ENCODE measurements around the gene HILPDA. TPM values are rescaled to one million over a fixed set of nuclear protein-coding genes. Genes with fewer than 3 reads are reported as not detected.
A peak's percentile ranks its signal among the peaks of the same experiment; 100 is the strongest.

Gene HILPDA
- total and polyA plus RNA-seq, 5 experiments from 2014 or later = 2.9 to 3.8 (median 3.4) TPM

DNA sequence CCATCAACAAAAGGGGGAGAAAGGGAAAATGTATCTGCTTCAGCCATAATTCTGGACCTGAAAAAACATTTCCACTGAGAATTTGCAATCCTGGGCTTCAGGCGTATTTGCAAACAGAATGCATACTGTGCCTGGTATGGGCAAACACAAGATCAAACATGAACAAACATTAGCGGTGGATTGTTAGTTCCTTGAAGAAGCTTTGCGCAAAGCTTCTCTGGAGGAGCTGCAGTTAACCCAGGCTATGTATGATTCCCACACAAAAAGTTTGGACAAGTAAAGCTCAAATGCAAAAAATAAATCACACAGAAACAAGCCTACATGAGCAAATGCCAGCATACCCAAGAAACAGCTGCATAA lies 20.4 kb upstream of the HILPDA start:
- H3K4me1 Mint-ChIP-seq = peaks cover 0 to 12% (median 0%) of the 10 kb centered on the region in 4 donors
- H3K27me3 Mint-ChIP-seq = peaks cover 0 to 6% (median 3%) of the 10 kb centered on the region in 5 donors
- POLR2A ChIA-PET = no interaction called here
- DNase-seq (no peak), ATAC-seq (no peak)
- no peak overlapping the region for H3K27ac Mint-ChIP-seq
- no peaks in the 10 kb centered on the region for H3K9me3 Mint-ChIP-seq
- no peak overlapping the region for H3K4me3 Mint-ChIP-seq
- H3K36me3 Mint-ChIP-seq = no peaks in the 10 kb centered on the region

DNA sequence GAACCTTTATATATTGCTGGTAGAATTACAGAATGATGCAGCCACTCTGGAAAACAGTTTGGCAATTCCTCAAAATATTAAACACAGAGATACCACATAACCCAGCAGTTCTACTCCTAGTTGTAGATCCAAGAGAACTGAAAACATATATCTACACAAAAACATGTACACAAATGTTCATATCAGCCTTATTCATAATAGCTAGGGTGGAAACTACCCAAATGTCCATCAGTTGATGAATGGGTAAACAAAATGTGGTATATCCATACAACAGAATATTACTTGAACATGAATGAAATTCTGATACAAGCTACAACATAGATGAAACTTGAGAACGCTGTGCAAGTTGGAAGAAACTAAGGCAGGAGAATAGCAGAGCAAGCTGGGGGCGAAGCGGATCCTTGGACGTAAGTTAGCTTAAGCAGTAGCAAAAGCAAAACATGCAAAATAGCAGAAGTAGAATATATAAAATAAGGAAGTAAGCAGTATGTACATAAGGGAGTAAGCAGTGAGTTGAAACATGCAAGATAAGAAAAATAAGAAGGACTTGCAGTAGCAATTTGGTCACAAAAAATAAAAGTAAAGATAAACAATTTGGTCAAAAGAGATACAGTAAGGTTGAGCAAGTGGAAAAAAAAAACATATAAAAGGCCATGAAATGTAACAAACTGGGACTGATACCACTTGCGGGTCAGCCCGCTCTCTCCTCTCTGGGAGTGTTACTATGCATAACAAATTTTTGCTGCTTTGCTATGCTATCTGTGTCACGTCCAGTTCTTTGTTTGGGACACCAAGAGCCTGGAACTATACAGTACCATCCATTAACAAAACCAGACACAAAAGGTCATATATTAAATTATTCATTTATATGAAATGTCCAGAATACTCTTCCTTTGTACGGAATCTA lies 18.0 kb upstream of the HILPDA start:
- H3K4me1 Mint-ChIP-seq = peaks cover 0 to 12% (median 0%) of the 10 kb centered on the region in 4 donors
- no peak for DNase-seq
- H3K36me3 Mint-ChIP-seq = no peaks in the 10 kb centered on the region
- peak in 1 of 2 donors; percentile 28 for ATAC-seq
- peak overlapping the region in 1 of 10 donors; percentile 10 for H3K27ac Mint-ChIP-seq
- peaks cover 0 to 4% (median 0%) of the 10 kb centered on the region in 5 donors for H3K27me3 Mint-ChIP-seq
- POLR2A ChIA-PET = interaction anchor here (0.6 kb wide), 1 partner anchor 54 kb away, joined by 3 read pairs; no protein-coding TSS in a partner anchor
- H3K4me3 Mint-ChIP-seq = peak overlapping the region in 1 of 10 donors; percentile 11
- H3K9me3 Mint-ChIP-seq = no peaks in the 10 kb centered on the region

DNA sequence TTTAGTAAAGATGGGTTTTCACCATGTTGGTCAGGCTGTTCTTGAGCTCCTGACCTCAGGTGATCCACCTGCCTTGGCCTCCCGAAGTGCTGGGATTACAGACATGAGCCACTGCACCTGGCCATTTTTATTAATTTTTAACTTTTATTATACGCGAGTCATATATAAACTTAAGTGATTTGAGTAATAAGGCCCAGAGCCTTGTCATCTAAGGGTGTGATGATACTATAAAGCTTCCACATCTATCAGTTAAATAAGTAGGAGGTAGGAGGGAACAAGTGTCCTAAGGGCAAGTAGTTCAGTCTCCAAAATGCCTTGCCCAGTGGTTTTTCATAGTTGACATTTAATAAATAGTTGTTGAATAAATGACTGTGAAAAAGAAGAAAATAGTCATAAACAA lies 13.3 kb upstream of the HILPDA start:
- H3K36me3 Mint-ChIP-seq = no peaks in the 10 kb centered on the region
- no peaks in the 10 kb centered on the region for H3K27me3 Mint-ChIP-seq
- ATAC-seq = no peak
- H3K27ac Mint-ChIP-seq = no peak overlapping the region
- no peak overlapping the region for H3K4me3 Mint-ChIP-seq
- DNase-seq = no peak
- POLR2A ChIA-PET = interaction anchor here (1.3 kb wide), 1 partner anchor 13 kb away, joined by 5 read pairs; the partner anchor contains the start of gene HILPDA
- peaks cover 0 to 8% (median 0%) of the 10 kb centered on the region in 4 donors for H3K4me1 Mint-ChIP-seq
- H3K9me3 Mint-ChIP-seq = no peaks in the 10 kb centered on the region

DNA sequence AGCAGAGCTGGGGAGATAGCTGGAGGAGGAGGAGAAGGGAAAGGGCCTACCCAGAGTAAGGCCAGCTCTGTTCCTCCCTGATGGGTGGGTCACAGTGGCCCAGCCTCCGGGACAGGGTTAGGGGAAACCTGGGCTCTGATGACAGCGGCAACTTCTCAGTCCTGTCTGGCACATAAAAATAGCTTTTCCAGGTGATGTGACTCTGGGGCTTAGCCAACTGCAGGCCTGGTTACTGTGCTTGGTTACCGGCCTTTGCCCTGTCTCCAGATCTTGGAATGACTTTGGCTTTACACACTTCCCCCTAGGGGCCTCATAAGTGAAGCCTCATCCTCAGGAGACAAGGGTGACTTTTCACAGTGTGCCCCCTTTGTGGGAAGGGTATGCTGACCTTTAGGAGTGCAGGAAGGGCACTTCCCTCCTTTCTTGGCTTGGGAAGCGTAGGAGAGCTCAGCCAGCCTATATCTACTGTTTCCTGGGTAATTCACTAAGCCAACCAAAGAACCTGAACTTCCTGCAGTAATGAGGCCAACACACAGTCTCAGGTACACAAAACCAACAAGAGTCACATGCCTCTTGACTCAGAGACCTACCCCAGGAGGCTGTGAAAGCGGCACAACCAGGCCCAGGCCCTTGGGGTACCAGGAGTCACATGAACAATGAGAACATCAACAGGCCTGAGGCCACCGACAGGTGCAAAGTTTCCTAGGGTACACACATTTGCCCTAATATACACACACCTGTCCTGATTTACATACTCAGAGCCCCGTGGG lies 11.7 kb upstream of the HILPDA start:
- Mint-ChIP-seq H3K9me3 (no peaks in the 10 kb centered on the region), H3K4me1 (no peaks in the 10 kb centered on the region), H3K4me3 (no peak overlapping the region), H3K27me3 (no peaks in the 10 kb centered on the region), H3K27ac (peak overlapping the region in 1 of 10 donors; percentile 35), H3K36me3 (no peaks in the 10 kb centered on the region)
- POLR2A ChIA-PET = interaction anchor here (0.9 to 1.2 kb wide), 2 partner anchors 9 to 18 kb away, joined by 3 to 5 read pairs; no protein-coding TSS in a partner anchor
- no peak for ATAC-seq
- no peak for DNase-seq

DNA sequence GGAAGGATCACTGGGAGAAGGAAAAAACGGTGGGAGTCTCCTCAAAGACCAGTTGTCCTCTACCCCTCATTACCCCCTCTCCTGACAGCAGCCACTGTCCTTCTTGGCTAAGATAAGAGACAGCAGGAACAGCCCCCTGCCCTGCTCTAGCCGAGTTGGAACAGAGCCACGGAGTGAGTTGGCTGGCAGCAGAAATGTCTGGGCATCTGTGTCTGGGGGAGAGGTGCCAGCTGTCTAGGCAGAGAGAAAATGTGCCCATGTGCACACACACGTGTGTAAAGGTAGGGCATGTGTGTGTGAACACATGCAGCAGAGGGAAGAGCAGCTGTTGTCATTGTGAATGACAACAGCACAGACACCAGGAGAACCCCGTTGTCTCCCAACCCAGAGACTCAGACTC lies 9.4 kb upstream of the HILPDA start:
- ATAC-seq = no peak
- POLR2A ChIA-PET = no interaction called here
- Mint-ChIP-seq H3K36me3 (no peaks in the 10 kb centered on the region), H3K4me3 (no peak overlapping the region), H3K4me1 (no peaks in the 10 kb centered on the region), H3K9me3 (no peaks in the 10 kb centered on the region), H3K27ac (no peak overlapping the region), H3K27me3 (no peaks in the 10 kb centered on the region)
- no peak for DNase-seq

DNA sequence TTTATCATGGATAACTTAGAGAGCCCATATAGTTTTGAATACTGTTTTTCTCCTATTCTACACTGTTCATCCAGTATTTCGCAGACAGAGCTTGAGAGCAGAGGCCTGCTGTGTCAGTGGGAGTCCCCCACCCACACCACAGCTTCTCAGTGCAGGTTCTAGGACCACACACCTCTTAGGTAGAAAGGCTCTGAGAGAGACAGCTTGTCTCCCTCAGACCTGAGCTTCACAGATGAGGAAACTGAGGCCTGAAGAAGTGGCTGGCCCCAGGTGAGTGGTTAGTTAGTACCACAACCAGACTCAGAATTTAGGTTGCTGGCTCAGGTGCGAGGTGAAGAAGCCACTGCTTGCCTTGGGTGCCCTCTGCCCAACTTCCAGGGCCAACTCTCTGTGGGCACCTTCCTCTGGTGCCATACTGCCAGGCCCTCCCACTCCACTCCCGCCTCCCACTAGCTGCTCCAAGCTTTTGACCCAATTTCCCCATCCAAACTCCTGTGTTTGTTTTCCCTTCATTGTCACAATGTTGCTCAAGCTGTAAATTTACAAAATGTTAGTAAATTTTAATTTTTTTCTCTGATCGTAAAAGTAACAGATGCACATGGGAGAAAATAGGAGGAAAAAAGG lies 7.6 kb upstream of the HILPDA start:
- no peaks in the 10 kb centered on the region for H3K36me3 Mint-ChIP-seq
- no peaks in the 10 kb centered on the region for H3K9me3 Mint-ChIP-seq
- H3K4me3 Mint-ChIP-seq = no peak overlapping the region
- H3K27ac Mint-ChIP-seq = no peak overlapping the region
- peaks cover 0 to 4% (median 0%) of the 10 kb centered on the region in 5 donors for H3K27me3 Mint-ChIP-seq
- DNase-seq = no peak
- no peaks in the 10 kb centered on the region for H3K4me1 Mint-ChIP-seq
- no peak for ATAC-seq
- POLR2A ChIA-PET = no interaction called here

DNA sequence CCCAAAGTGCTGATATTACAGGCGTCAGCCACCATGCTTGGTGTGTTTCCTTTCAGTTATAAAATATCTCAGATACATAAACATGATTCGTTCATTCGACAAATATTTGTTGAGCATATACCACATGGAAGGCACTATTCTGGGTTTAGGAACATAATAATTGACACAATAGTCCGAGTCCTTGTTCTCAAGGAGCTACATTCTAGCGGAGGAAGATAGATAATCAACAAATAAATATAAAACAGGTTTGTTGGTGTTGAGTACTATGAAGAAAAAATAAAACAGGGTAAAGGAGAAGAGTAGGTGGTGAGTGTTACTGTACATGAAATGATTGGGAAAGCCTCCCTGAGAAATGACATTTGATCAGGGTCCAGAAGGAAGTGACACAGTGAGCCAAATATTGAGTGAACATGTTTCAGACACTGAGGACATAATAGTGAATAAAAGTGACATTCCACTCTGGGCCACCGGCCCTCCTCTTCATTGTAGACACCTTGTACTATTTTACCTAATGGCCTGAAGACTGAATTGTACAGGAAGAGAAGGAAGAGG lies 6.9 kb upstream of the HILPDA start:
- H3K27me3 Mint-ChIP-seq = peaks cover 0 to 4% (median 0%) of the 10 kb centered on the region in 5 donors
- no peak overlapping the region for H3K4me3 Mint-ChIP-seq
- POLR2A ChIA-PET = no interaction called here
- ATAC-seq (no peak), DNase-seq (no peak)
- H3K4me1 Mint-ChIP-seq = no peaks in the 10 kb centered on the region
- no peaks in the 10 kb centered on the region for H3K36me3 Mint-ChIP-seq
- no peaks in the 10 kb centered on the region for H3K9me3 Mint-ChIP-seq
- H3K27ac Mint-ChIP-seq = no peak overlapping the region

DNA sequence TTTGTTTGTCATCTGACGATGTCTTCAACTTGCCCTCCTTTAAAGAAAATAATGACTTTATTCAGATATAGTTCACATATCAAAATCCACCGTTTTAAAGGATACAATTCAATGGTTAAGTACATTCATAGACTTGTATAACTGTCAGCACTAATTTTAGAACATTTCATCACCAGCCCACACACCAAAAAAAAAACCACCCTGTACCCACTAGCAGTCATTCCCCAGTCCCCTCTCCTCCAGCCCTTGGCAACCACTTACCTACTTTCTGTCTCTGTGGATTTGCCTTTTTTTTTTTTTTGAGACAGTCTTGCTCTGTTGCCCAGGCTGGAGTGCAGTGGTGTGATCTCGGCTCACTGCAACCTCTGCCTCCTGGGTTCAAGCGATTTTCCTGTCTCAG lies 5.3 kb upstream of the HILPDA start:
- Mint-ChIP-seq H3K27ac (no peak overlapping the region), H3K27me3 (peaks cover 0 to 4% (median 0%) of the 10 kb centered on the region in 5 donors), H3K9me3 (no peaks in the 10 kb centered on the region), H3K4me3 (no peak overlapping the region), H3K4me1 (peaks cover 4 to 7% (median 5%) of the 10 kb centered on the region in 4 donors), H3K36me3 (no peaks in the 10 kb centered on the region)
- ATAC-seq = no peak
- DNase-seq = no peak
- POLR2A ChIA-PET = no interaction called here

DNA sequence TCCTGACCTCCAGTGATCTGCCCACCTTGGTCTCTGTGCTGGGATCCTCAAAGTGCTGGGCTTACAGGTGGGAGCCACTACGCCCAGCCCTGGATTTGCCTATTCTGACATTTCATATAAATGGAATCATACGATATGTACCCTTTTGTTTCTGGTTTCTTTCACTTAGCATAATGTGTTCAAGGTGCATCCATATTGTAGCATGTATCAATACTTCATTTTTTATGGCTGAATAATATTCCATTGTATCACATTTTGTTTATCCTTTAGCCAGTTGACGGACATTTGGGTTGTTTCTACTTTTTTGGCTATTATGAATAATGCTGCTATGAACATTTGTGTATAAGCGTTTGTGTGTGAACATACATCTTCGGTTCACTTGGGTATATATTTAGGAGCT lies 4.8 kb upstream of the HILPDA start:
- peaks cover 0 to 4% (median 0%) of the 10 kb centered on the region in 5 donors for H3K27me3 Mint-ChIP-seq
- POLR2A ChIA-PET = no interaction called here
- no peaks in the 10 kb centered on the region for H3K9me3 Mint-ChIP-seq
- ATAC-seq (no peak), DNase-seq (no peak)
- H3K36me3 Mint-ChIP-seq = no peaks in the 10 kb centered on the region
- no peak overlapping the region for H3K4me3 Mint-ChIP-seq
- H3K4me1 Mint-ChIP-seq = peaks cover 4 to 8% (median 8%) of the 10 kb centered on the region in 4 donors
- H3K27ac Mint-ChIP-seq = no peak overlapping the region

DNA sequence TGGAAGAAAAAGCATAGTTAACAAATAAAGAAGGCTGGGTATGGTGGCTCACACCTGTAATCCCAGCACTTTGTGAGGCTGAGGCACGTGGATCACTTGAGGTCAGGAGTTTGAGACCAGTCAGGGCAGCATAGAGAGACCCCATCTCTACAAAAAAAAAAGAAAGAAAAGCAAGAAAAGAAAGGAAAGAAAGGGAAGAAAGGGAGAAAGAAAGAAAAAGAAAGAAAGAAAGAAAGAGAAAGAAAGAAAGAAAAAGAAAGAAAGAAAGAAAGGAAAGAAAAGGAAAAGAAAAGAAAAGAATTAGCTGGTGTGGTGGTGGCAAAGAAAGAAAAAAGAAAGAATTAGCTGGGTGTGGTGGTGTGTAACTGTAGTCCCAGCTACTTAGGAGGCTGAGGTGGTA lies 3.1 kb upstream of the HILPDA start:
- Mint-ChIP-seq H3K4me3 (no peak overlapping the region), H3K27ac (no peak overlapping the region), H3K27me3 (peaks cover 0 to 4% (median 0%) of the 10 kb centered on the region in 5 donors), H3K9me3 (no peaks in the 10 kb centered on the region), H3K36me3 (no peaks in the 10 kb centered on the region), H3K4me1 (peaks cover 8 to 14% (median 13%) of the 10 kb centered on the region in 4 donors)
- ATAC-seq (no peak), DNase-seq (no peak)
- POLR2A ChIA-PET = interaction anchor here (1.0 to 1.1 kb wide), 2 partner anchors 9 to 23 kb away, joined by 5 read pairs; no protein-coding TSS in a partner anchor

DNA sequence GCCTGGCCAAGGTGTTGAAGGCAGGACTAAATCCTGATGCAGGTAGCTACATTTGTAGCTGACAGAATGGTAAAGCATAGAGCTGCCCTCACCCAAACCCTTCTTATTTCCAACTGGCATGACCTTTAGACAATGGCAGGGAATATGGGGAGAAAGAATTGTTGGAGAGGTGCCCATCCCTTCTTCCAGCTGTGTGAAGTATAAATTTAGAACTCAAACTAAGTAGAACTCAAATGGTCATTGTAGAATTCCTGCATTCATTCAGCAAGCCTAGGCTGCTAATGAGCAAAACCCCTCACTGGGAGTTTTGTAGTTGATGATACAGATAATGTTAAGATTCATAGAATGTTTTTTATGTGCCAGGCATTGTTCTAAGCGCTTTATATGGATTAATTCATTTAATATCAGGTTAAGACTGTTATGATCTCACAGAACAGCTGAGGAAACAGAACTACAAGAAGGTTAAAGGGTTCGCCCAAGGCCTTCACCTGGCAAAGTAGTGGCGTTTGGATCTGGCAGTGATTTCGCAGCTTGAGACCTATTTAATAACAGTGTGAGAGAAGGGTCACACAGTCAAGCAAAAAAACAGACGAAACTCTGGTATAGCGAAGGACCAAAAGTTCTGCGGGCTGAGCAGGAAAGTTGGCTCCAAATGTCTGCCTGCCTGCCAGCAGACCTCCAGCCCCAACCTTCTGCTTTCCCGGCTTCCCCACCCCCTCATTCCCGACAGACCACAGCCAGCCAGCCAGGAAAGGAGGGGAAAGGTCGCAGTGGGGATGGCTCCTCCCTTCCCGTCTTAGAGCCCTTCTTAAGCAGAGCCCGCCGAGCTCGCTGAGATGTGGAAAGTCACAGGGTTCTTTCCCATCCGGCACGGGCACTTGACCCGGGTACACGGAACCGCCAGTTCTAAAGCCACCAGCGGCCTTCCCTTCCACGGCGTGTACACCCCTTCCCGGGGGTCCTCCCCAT lies 1.6 kb upstream of the HILPDA start:
- POLR2A ChIA-PET = interaction anchor here (1.0 to 2.7 kb wide), 2 partner anchors 45 to 64 kb away, joined by 3 to 10 read pairs; no protein-coding TSS in a partner anchor
- H3K27me3 Mint-ChIP-seq = peaks cover 0 to 4% (median 0%) of the 10 kb centered on the region in 5 donors
- H3K9me3 Mint-ChIP-seq = no peaks in the 10 kb centered on the region
- peaks cover 10 to 24% (median 23%) of the 10 kb centered on the region in 4 donors for H3K4me1 Mint-ChIP-seq
- H3K4me3 Mint-ChIP-seq = peak overlapping the region; percentile 26 to 67 (median 54)
- ATAC-seq (no peak), DNase-seq (no peak)
- peak overlapping the region in 2 of 10 donors; percentile 43 to 62 for H3K27ac Mint-ChIP-seq
- no peaks in the 10 kb centered on the region for H3K36me3 Mint-ChIP-seq
